Activated T-cell treated with anti-CD3 and anti-CD28 coated beads for 48 hours (primary cell): Measurements from ENCODE around the gene SOAT2.
A peak's percentile ranks its signal among the peaks of the same experiment; 100 is the strongest.
"Not testable (repeated sequence)": the region's sequence is repeated elsewhere in the genome, so short reads cannot be mapped to it uniquely, and the experiment has no call there.

Experiments used
- DNase-seq: peaks from one replicate; pipeline ENCODE4 v3.0.0-alpha.2; 2020; ENCODE audit warnings: low read depth

The SOAT2 gene

DNA sequence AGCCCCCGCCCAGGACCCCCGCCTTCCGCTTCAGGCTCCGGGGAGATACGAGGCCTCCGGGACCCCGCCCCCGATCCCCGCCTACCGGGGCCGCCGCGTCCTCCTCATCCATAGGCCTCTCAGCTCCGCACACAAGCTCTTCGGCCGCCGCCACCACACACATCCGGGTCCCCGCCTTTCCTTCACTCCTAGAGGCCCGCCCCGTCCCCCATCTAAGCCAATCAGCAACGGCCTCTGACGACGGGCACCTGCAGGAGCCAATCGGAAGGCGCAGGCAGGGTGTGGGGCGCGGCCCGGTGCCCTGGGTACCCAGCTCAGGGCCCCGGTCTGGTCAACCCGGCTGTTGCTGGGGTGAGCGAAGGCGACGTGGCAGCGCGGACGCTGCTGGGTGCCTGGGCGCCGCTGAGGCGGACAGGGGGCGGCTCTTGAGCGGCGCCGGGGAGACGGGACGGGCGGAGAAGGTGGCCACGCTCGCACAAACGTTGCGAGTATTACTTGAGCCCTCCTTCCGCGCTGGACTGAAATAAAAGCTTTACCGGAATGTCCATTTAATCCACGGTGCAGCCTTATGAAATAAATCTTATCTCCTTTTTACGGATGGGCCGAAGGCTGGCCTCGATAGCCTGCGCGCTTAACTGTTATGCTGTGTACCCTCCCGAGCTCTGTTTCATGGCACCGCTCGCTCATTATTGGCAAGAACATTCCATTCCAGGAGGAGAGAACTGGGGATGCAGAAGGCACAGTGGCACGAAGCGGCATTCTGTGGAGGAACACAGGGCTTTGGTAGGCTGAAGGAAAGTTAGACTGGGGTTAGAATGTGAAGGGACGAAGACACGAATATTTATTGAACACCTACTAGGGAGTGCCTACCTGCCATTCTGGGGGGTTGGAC is 23.8 kb upstream of the SOAT2 start, which contains the start of gene SPRYD3:
TSS of gene SPRYD3 (minus strand) at position 165 of the 892 bp plus-strand sequence. CDS start at position 108, 57 bp downstream.
- peak; percentile 95 for DNase-seq

DNA sequence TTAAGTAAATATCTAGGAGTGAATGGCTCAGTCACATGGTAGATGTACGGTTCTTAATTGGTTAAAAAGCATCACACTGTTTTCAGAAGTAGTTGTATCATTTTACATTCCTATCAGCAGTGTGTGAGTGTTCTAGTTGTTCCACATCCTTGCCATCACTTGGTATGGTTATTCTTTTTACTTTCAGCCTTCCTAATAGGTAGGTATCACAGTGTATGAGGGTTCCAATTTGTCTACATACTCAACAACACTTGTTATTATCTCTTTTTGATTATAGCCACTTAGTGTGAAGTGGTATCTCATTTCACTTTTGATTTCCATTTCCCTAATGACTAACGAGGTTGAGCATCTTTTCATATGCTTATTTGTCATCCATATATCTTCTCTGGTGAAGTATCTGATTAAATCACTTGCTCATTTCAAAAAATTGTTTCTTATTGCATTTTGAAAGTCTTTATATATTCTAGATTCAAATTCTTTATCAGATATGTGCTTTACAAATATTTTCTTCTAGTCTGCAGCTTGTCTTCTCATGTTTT is 20.6 kb upstream of the SOAT2 start:
- DNase-seq = no peak

DNA sequence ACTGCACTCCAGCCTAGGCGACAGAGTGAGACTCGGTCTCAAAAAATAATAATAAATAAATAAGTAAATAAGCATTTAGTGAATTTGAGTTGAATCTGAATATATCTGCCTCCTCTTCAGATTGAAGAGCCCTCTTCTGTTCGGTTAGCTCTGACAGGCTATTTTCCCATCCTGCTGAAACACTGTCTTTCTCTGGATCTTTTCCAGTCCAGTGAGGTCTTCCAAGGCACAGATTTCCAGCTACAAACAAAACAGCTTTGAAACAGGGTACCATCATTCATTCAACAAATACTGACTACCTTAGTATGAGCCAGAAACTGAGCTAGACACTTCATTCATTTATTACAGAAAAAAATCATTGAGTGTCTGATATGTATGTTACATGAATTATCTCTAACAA is 16.9 kb upstream of the SOAT2 start:
- no peak for DNase-seq

GRCh38 chr12:53090105-53090504 is 13.2 kb upstream of the SOAT2 start:
- no peak for DNase-seq

GRCh38 chr12:53090554-53090953 is 12.7 kb upstream of the SOAT2 start:
- DNase-seq = no peak

GRCh38 chr12:53091756-53092155 is 11.5 kb upstream of the SOAT2 start:
- DNase-seq = no peak

- DNase-seq = no peak
Observed at GRCh38 chr12:53093777-53094393, 9.4 kb upstream of the SOAT2 start.

- no peak for DNase-seq
Observed at GRCh38 chr12:53094394-53094787, 8.9 kb upstream of the SOAT2 start.

DNA sequence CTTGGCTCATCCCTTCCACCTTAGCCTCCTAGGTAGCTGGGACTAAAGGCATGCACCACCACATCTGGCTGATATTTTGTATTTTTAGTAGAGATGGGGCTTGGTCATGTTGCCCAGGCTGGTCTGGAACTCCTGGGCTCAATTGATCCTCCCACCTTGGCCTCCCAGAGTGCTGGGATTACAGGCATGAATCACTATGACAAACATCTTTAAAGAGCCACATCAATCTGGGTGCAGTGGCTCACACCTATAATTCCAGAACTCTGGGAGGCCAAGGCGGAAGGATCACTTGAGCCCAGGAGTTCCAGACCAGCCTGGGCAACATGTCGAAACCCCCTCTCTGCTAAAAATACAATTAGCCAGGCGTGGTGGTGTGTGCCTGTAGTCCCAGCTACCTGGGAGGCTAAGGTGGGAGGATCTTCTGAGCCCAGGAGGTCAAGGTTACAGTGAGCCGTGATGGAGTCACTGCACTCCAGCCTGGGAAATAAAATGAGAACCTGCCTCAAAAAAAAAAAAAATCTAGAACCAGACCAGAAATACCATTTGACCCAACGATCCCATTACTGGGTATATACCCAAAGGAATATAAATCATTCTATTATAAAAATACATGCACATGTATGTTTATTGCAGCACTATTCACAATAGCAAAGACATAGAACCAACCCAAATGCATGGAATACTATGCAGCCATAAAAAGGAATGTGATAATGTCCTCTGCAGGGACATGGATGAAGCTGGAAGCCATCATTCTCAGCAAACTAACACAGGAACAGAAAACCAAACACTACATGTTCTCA is 8.3 kb upstream of the SOAT2 start:
- not testable (repeated sequence) for DNase-seq

- not testable (repeated sequence) for DNase-seq
Observed at GRCh38 chr12:53095596-53095895, 7.7 kb upstream of the SOAT2 start.

- no peak for DNase-seq
Observed at GRCh38 chr12:53096089-53096741, 7.1 kb upstream of the SOAT2 start.

DNA sequence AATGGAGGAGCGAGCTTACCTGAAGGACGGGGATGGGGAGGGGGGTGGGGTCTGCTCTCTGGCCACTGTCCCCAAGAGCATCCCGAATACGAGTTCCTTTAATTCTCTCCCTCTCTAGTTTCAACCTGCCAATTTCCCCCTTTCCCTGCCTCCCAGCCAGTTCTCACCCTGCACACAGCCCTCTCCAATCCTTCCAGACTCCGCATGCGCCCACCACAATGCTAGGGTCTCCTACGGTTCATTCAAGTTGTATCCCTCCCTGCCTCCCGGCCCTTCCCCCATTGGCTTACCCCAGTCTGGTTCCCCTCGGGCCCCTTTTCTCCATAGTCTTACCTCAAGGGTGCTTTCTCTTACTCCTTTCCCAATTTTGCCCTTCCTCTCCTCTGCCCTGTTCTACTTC is 6.5 kb upstream of the SOAT2 start:
- DNase-seq = no peak

DNA sequence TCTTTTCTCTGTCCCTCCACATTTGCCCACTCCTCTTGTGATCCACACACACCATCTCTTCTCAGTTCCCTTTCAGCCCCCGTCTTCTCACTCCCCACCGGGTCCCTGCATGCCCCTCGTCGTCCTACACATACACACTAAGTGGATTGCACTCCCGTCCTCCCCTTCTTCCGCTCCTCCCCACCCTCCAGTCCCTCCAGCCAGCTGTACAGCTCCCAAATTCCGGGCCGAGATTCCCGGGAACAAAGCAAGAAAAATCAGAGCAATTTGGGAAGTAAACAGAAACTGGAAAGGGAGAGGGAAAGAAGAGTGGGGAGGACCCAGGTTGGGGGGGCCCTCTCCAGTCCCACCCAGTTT is 6.1 kb upstream of the SOAT2 start:
- no peak for DNase-seq

- DNase-seq = peak; percentile 59
Observed at GRCh38 chr12:53097564-53098353, 5.5 kb upstream of the SOAT2 start, which contains the start of gene IGFBP6. Gene IGFBP6 (plus strand): TSS chr12:53097667. CDS start chr12:53097718, 51 bp downstream.

- DNase-seq = peak; percentile 31
Observed at GRCh38 chr12:53098354-53098981, 4.8 kb upstream of the SOAT2 start.

DNA sequence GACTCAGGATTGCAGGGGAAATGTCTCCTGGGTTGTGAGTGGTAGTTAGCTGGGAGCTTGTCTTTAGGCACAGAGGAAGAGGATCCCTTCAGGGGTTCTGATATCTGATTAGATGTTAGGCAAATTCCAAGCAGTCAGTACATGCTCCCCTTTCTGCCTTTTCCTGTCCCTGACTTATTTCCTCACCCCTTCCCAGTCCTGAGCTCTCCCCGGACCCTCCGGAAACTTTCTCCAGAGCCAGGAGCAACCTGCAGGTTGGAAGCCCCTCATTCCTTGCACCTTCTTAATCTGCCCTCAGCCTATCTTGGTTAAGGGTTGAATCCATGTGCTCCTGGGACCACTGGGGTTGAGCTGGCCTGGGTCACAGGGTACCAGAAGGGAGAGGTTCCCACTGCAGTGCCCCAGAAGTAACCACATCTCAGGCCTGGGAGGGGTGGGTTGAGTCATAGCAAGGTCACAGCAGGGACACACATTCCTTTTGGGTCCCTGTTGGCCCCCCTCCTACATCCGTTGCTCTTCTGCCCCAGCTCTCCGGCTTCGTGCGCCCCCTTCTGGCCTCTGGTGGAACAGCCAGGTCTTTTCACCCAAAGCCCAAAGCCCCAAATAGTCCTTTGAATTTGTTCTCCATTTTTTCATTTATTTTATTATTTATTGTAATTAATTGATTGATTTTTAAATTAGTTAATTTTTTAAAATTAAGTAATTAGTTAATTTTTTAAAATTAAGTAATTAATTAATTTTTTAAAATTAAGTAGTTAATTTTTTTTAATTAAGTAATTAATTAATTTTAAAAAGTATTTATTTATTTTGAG is 4.0 kb upstream of the SOAT2 start:
- peak; percentile 84 for DNase-seq

GRCh38 chr12:53100466-53101151 is 2.7 kb upstream of the SOAT2 start:
- no peak for DNase-seq

DNA sequence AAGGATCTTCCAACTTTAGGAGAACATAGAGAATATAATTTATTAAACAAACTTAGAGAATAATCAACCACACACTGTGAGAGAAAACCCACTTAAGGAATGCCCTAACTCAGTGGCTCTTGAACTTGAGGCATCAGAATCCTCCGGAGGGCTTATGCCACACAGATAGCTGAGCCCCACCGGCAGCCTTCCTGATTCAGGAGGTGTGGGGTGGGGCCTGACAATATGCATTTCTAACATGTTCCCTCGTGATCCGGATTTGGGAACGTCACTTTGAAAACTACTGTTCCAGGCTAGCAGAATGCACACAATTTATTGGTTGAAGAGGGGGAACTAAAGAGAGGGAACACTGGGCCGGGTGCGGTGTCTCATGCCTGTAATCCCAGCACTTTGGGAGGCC is 2.0 kb upstream of the SOAT2 start:
- no peak for DNase-seq
